HepG2 (cell line): Measurements from ENCODE around the gene SLC15A5. TPM values are rescaled to one million over a fixed set of nuclear protein-coding genes. Genes with fewer than 3 reads are reported as not detected.

Experiments
- ATAC-seq: fragments of 200-7000 bp; cut with Tn5 transposase; 3 replicates; pipeline ENCODE4 v1.9.1; 2020; ENCODE audit warnings: mild to moderate bottlenecking, moderate library complexity
- BruUV-seq: library from RNA; stranded (reverse); fragments of 400-500 nt; replicated peaks from 2 replicates; lab custom pipeline; 2021; lab: Mats Ljungman, UMichigan
- CTCF ChIA-PET: fragments of 300-600 bp; formaldehyde crosslinking; extraction: SDS; loops from one replicate; lab custom pipeline; 2021; ENCODE audit warnings: low total read pairs, inconsistent platforms, low intra/inter-chr PET ratio; lab: Yijun Ruan, JAX
- POLR2A ChIA-PET: fragments of 350-600 bp; sonication (Branson Sonifier 250); formaldehyde crosslinking; loops from one replicate; lab custom pipeline; 2020; ENCODE audit warnings: antibody characterized with exemption, inconsistent platforms; lab: Yijun Ruan, JAX
- DNase-seq: peaks from one replicate; pipeline ENCODE4 v3.0.0-alpha.2; 2015; ENCODE audit warnings: low spot score
- FAIRE-seq: peaks from 3 replicates; lab custom pipeline; 2011; peaks lifted over from hg19 to GRCh38; lab: Jason Lieb, UNC
- H2AFZ ChIP-seq: one replicate; pipeline ENCODE4 v1.6.1; 2011; ENCODE audit warnings: low read length, inconsistent platforms
- H3K27ac ChIP-seq: fragments of 300-600 bp; 3 replicates; pipeline ENCODE4 v1.8.0; 2011; ENCODE audit warnings: mixed run types, mild to moderate bottlenecking, mixed read lengths, low read length, inconsistent platforms; ENCODE audit not compliant: insufficient read depth; ENCODE audit errors: extremely low read length
- H3K27me3 ChIP-seq, 2 experiments: fragments of 200-600 bp in 1 of 2; 2 replicates in 1 of 2; 3 replicates in 1 of 2; pipeline versions ENCODE4 v1.6.0 to v1.8.0; 2011; ENCODE audit warnings: low read length in 2 of 2, mild to moderate bottlenecking in 2 of 2, moderate library complexity in 2 of 2, inconsistent platforms in 1 of 2; ENCODE audit not compliant: insufficient read depth in 2 of 2, control insufficient read depth in 1 of 2
- H3K36me3 ChIP-seq, 2 experiments: fragments of 200-600 bp in 1 of 2; replicated peaks in 1 of 2; 2 replicates in 1 of 2; 3 replicates in 1 of 2; pipeline versions ENCODE4 v1.5.1 to v1.8.0; 2011; ENCODE audit warnings: low read length in 2 of 2, inconsistent platforms in 1 of 2; ENCODE audit not compliant: insufficient read depth in 2 of 2, control insufficient read depth in 1 of 2
- H3K4me1 ChIP-seq: 2 replicates; pipeline ENCODE4 v1.5.1; 2012; ENCODE audit warnings: low read length, inconsistent platforms; ENCODE audit not compliant: insufficient read depth
- H3K4me2 ChIP-seq: 2 replicates; pipeline ENCODE4 v1.6.0; 2011; ENCODE audit warnings: low read depth, low read length, inconsistent platforms
- H3K4me3 ChIP-seq, 3 experiments: fragments of 200-600 bp in 1 of 3; sonication (generic), shearing (Covaris generic) in 1 of 3; replicated peaks in 1 of 3; 2 replicates each; pipeline ENCODE4 v1.5.1; 2011 to 2016; ENCODE audit warnings: low read length in 3 of 3, inconsistent platforms in 2 of 3, low read depth in 2 of 3, mild to moderate bottlenecking in 2 of 3, control low read depth in 1 of 3, mixed read lengths in 1 of 3; ENCODE audit not compliant: insufficient read depth in 1 of 3
- H3K79me2 ChIP-seq: one replicate; pipeline ENCODE4 v1.6.1; 2011; ENCODE audit warnings: low read length, inconsistent platforms; ENCODE audit not compliant: insufficient read depth
- H3K9ac ChIP-seq: 2 replicates; pipeline ENCODE4 v1.6.0; 2011; ENCODE audit warnings: mild to moderate bottlenecking, low read depth, low read length, inconsistent platforms; ENCODE audit not compliant: insufficient read depth
- H3K9me3 ChIP-seq: 2 replicates; pipeline ENCODE4 v1.5.1; 2012; ENCODE audit warnings: mild to moderate bottlenecking, low read length
- H4K20me1 ChIP-seq: 2 replicates; pipeline ENCODE4 v1.6.0; 2011; ENCODE audit warnings: inconsistent platforms, mild to moderate bottlenecking, low read length, moderate library complexity; ENCODE audit not compliant: insufficient read depth
- HNRNPUL1 ChIP-seq: fragments of 200-400 bp; formaldehyde crosslinking; IDR thresholded peaks from 2 replicates; pipeline ENCODE4 v1.6.1; 2017; ENCODE audit warnings: low read depth, mild to moderate bottlenecking, low read length, moderate library complexity
- ZNF143 ChIP-seq: sonication (generic); formaldehyde crosslinking; IDR thresholded peaks from 2 replicates; pipeline ENCODE4 v1.4.0; 2020; ENCODE audit warnings: missing genetic modification reagents
- ZNF207 ChIP-seq: fragments of 450-650 bp; IDR thresholded peaks from 2 replicates; pipeline ENCODE4 v1.6.1; 2016; ENCODE audit warnings: antibody characterized with exemption, borderline replicate concordance
- WGBS: methylation state at CpG from one replicate; pipeline ENCODE4 v1.1.6; 2017; ENCODE audit warnings: low lambda C conversion rate; 5-methylcytosine and 5-hydroxymethylcytosine counted together
- in situ Hi-C: cut with HindIII; loops from 2 replicates; pipeline ENCODE4 v1.10.0; 2017; ENCODE audit warnings: low pct_unique_long_range_greater_than_20kb; ENCODE audit not compliant: extremely low pct_ligation_motif_present
- intact Hi-C: fragments of 100-400 bp; cut with micrococcal nuclease; formaldehyde crosslinking; loops from one replicate; pipeline ENCODE4 v1.10.0; 2022; ENCODE audit not compliant: unreplicated experiment
- polyA plus RNA-seq, 8 experiments: library from polyadenylated mRNA; depleted of rRNA in 3 of 8; stranded (reverse) in 7 of 8; unstranded in 1 of 8; fragments of >200 nt; fragmentation: Illumina TruSeq in 4 of 8; extraction: Trizol in 4 of 8; gene quantifications; 2 replicates each; pipeline versions ENCODE4 v1.2.1 to v1.2.3, GENCODE V29; 2011 to 2016; ENCODE audit warnings: low read depth in 4 of 8, missing spikeins in 1 of 8, mixed read lengths in 1 of 8; ENCODE audit not compliant: insufficient read depth in 1 of 8
- total RNA-seq, 5 experiments: library from RNA; depleted of rRNA; stranded (reverse); fragments of >200 nt; fragmentation: Illumina TruSeq; extraction: Trizol; gene quantifications; 2 replicates each; pipeline ENCODE4 v1.2.3, GENCODE V29; 2016; ENCODE audit warnings: low read depth in 1 of 5
- TF ChIP-seq, protein P1 (sequence below): sonication (generic); formaldehyde crosslinking; IDR thresholded peaks from 2 replicates; pipeline ENCODE4 v1.5.0; 2020; ENCODE audit warnings: mild to moderate bottlenecking, missing genetic modification reagents
- TF ChIP-seq, protein P2 (sequence below): sonication (generic); formaldehyde crosslinking; IDR thresholded peaks from 2 replicates; pipeline ENCODE4 v1.8.0; 2022; ENCODE audit warnings: mild to moderate bottlenecking, missing genetic modification reagents, borderline replicate concordance
- TF ChIP-seq, protein P3 (sequence below): sonication (generic); formaldehyde crosslinking; IDR thresholded peaks from 2 replicates; pipeline ENCODE4 v1.8.1; 2023; ENCODE audit warnings: mild to moderate bottlenecking, moderate library complexity, missing genetic modification reagents
- TF ChIP-seq, protein P4 (sequence below), 2 experiments: sonication (generic) in 1 of 2; formaldehyde crosslinking in 1 of 2; IDR thresholded peaks; 2 replicates each; pipeline versions ENCODE4 v1.4.0 to v1.6.1; 2016 to 2020; ENCODE audit warnings: borderline replicate concordance in 1 of 2, low read depth in 1 of 2, mild to moderate bottlenecking in 1 of 2, missing genetic modification reagents in 1 of 2

The SLC15A5 gene
- total and polyA plus RNA-seq, 2 of the 13 experiments (the other 11 are each of a cell fraction or from before 2014, with no cell fraction given) = not detected

DNA sequence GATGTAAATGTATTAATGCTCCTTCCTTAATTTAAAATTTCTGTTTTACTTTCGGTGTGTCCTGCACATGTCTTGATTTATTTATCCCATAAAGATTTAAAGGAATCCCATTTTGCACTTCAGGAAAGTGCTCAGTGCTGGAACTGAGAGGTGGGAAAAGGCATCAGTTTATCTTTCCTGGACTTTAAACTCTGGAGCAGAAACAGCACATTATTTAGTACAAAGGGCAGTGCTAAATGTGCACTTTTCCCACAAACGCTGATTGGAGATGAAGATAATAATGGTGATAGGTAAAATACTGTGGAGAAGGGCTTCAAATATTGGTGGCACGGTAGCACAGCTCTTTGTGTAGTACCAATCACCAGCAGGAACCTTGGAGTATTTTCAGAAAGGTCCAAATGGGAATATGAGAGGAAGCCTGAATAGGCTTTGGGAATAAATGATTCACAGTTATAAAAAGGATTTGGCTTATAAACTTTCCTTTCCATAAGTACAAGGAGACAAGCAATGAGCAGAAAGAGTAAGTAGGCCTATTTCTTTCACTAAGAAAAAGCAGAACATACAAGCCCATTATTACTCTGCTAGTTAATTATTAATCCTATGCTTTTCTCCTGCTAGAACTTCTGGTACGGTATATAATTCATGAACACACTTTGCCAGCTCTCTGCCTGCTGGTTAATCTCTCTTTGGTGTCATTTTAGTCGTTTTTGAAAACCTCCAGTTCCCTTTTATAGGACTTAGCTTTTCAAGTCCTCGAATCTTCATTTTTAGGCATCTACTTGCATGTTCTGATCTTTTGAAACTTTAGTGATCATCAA, 58.3 kb downstream of the SLC15A5 start:
- no TSS peak for BruUV-seq
- POLR2A ChIA-PET = no interaction called here
- peak; percentile 60 for ATAC-seq

More for the DNA sequence above, 58.3 kb downstream of the SLC15A5 start:
- no peaks in the 10 kb centered on the region for H3K79me2 ChIP-seq
- no peak overlapping the region for H2AFZ ChIP-seq
- H3K9me3 ChIP-seq = no peaks in the 10 kb centered on the region
- peaks cover 12% of the 10 kb centered on the region for H3K4me1 ChIP-seq
- DNase-seq = peak; percentile 2
- TF ChIP-seq, protein P1, sequence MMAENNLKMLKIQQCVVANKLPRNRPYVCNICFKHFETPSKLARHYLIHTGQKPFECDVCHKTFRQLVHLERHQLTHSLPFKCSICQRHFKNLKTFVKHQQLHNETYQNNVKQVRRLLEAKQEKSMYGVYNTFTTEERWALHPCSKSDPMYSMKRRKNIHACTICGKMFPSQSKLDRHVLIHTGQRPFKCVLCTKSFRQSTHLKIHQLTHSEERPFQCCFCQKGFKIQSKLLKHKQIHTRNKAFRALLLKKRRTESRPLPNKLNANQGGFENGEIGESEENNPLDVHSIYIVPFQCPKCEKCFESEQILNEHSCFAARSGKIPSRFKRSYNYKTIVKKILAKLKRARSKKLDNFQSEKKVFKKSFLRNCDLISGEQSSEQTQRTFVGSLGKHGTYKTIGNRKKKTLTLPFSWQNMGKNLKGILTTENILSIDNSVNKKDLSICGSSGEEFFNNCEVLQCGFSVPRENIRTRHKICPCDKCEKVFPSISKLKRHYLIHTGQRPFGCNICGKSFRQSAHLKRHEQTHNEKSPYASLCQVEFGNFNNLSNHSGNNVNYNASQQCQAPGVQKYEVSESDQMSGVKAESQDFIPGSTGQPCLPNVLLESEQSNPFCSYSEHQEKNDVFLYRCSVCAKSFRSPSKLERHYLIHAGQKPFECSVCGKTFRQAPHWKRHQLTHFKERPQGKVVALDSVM (CRISPR knock-in tag) = no peak
- TF ChIP-seq HNRNPUL1 (peak; percentile 99), ZNF207 (no peak), ZNF143 (CRISPR knock-in tag) (no peak)
- TF ChIP-seq, protein P2, sequence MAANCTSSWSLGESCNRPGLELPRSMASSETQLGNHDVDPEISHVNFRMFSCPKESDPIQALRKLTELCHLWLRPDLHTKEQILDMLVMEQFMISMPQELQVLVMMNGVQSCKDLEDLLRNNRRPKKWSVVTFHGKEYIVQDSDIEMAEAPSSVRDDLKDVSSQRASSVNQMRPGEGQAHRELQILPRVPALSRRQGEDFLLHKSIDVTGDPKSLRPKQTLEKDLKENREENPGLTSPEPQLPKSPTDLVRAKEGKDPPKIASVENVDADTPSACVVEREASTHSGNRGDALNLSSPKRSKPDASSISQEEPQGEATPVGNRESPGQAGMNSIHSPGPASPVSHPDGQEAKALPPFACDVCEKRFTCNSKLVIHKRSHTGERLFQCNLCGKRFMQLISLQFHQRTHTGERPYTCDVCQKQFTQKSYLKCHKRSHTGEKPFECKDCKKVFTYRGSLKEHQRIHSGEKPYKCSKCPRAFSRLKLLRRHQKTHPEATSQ (CRISPR knock-in tag) = no peak
- TF ChIP-seq, protein P3, sequence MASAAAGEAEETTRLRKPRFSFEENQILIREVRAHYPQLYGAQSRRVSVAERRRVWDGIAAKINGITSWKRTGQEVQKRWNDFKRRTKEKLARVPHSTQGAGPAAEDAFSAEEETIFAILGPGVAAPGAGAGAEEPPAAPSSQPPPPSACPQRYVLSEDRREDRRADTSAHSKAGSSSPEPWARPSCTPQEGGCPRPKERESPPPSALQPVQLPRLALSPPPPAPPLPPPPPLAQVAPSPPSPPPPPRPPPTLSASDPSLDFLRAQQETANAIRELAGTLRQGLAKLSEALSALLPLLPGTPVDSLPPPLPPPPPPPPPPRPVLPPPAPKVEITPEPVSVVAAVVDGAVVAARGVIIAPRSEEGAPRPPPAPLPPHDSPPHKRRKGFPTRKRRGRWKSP (CRISPR knock-in tag) = no peak
- TF ChIP-seq, protein P4, sequence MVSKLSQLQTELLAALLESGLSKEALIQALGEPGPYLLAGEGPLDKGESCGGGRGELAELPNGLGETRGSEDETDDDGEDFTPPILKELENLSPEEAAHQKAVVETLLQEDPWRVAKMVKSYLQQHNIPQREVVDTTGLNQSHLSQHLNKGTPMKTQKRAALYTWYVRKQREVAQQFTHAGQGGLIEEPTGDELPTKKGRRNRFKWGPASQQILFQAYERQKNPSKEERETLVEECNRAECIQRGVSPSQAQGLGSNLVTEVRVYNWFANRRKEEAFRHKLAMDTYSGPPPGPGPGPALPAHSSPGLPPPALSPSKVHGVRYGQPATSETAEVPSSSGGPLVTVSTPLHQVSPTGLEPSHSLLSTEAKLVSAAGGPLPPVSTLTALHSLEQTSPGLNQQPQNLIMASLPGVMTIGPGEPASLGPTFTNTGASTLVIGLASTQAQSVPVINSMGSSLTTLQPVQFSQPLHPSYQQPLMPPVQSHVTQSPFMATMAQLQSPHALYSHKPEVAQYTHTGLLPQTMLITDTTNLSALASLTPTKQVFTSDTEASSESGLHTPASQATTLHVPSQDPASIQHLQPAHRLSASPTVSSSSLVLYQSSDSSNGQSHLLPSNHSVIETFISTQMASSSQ (IDR thresholded peaks at IDR 0.05; ENCODE audit: low read depth) = 0 out of 2 replicates have a peak, but pooled peaks have one; percentile 37
- TF ChIP-seq, protein P4 (CRISPR knock-in tag; IDR thresholded peaks at IDR 0.05; ENCODE audit: borderline replicate concordance) = no peak
- TF ChIP-seq, all 625 proteins: peak for 2
- CTCF ChIA-PET = no interaction called here
- WGBS = 16% methylated on average over 6 of the region's 6 CpGs
- Histone ChIP-seq H3K4me3 (no peak overlapping the region), H3K27ac (no peak overlapping the region), H3K4me2 (peak overlapping the region; percentile 38), H3K9ac (no peak overlapping the region), H3K36me3 (no peaks in the 10 kb centered on the region), H4K20me1 (no peaks in the 10 kb centered on the region), H3K27me3 (no peaks in the 10 kb centered on the region)
- no peak for FAIRE-seq
- intact Hi-C loops (no loop called here), in situ Hi-C loops (no loop called here)
